Measurements from ENCODE around the gene BICD2. TPM values are rescaled to one million over a fixed set of nuclear protein-coding genes. Genes with fewer than 3 reads are reported as not detected.

The BICD2 gene
- total and polyA plus RNA-seq, 7 donors: 5.4 to 38.5 (median 30.6) TPM

- Histone ChIP-seq H3K27me3 (no peaks in the 10 kb centered on the region), H3K4me1 (peaks cover 0 to 67% (median 47%) of the 10 kb centered on the region in 4 donors), H3K9me3 (no peaks in the 10 kb centered on the region), H3K4me3 (no peak overlapping the region), H3K27ac (no peak overlapping the region), H3K36me3 (no peaks in the 10 kb centered on the region)
- TF ChIP-seq POLR2AphosphoS5 (IDR thresholded peaks at IDR 0.05) (no peak), CTCF (IDR thresholded peaks at IDR 0.05) (no peak), EP300 (IDR thresholded peaks at IDR 0.05) (no peak), POLR2A (IDR thresholded peaks at IDR 0.05) (no peak)
- 47 to 79% methylated on average over 9 of the region's 9 CpGs for WGBS, 2 donors
- DNase-seq: no peak
- intact Hi-C loops (cut with DNase I): no loop called here
These were observed 28.7 kb downstream of the BICD2 start for GRCh38 chr9:92735636-92736562.

- Histone ChIP-seq H3K4me1 (peaks cover 0 to 61% (median 38%) of the 10 kb centered on the region in 4 donors), H3K36me3 (no peaks in the 10 kb centered on the region), H3K4me3 (no peak overlapping the region), H3K27me3 (no peaks in the 10 kb centered on the region), H3K27ac (no peak overlapping the region), H3K9me3 (no peaks in the 10 kb centered on the region)
- no peak for TF ChIP-seq POLR2AphosphoS5 (IDR thresholded peaks at IDR 0.05)
- TF ChIP-seq CTCF (IDR thresholded peaks at IDR 0.05): no peak
- TF ChIP-seq EP300 (IDR thresholded peaks at IDR 0.05): no peak
- TF ChIP-seq POLR2A (IDR thresholded peaks at IDR 0.05): no peak
- intact Hi-C loops (cut with DNase I): no loop called here
- 82 to 89% methylated on average over 9 of the region's 9 CpGs for WGBS, 2 donors
- DNase-seq: no peak
These were observed 29.6 kb downstream of the BICD2 start for GRCh38 chr9:92734931-92735635.

GRCh38 chr9:92730897-92731296, 33.7 kb downstream of the BICD2 start:
- WGBS, 2 donors: 96 to 97% methylated on average over 8 of the region's 8 CpGs
- intact Hi-C loops (cut with DNase I): no loop called here
- DNase-seq: no peak
- H3K4me3 ChIP-seq: no peak overlapping the region
- H3K27ac ChIP-seq: no peak overlapping the region
- no peaks in the 10 kb centered on the region for H3K27me3 ChIP-seq
- peaks cover 5 to 28% (median 12%) of the 10 kb centered on the region in 4 donors for H3K36me3 ChIP-seq
- no peak for TF ChIP-seq EP300 (IDR thresholded peaks at IDR 0.05)
- no peak for TF ChIP-seq CTCF (IDR thresholded peaks at IDR 0.05)
- no peak for TF ChIP-seq POLR2A (IDR thresholded peaks at IDR 0.05)
- no peak for TF ChIP-seq POLR2AphosphoS5 (IDR thresholded peaks at IDR 0.05)
- no peaks in the 10 kb centered on the region for H3K9me3 ChIP-seq
- peaks cover 0 to 24% (median 3%) of the 10 kb centered on the region in 4 donors for H3K4me1 ChIP-seq

GRCh38 chr9:92729735-92730155, 34.9 kb downstream of the BICD2 start:
- intact Hi-C loops (cut with DNase I): no loop called here
- H3K4me1 ChIP-seq: peaks cover 0 to 14% (median 0%) of the 10 kb centered on the region in 4 donors
- H3K36me3 ChIP-seq: peaks cover 5 to 28% (median 12%) of the 10 kb centered on the region in 4 donors
- WGBS, 2 donors: 94% methylated on average over 9 of the region's 9 CpGs
- no peak for TF ChIP-seq POLR2AphosphoS5 (IDR thresholded peaks at IDR 0.05)
- no peak for TF ChIP-seq POLR2A (IDR thresholded peaks at IDR 0.05)
- TF ChIP-seq CTCF (IDR thresholded peaks at IDR 0.05): no peak
- no peak for TF ChIP-seq EP300 (IDR thresholded peaks at IDR 0.05)
- DNase-seq: no peak
- no peak overlapping the region for H3K27ac ChIP-seq
- H3K9me3 ChIP-seq: no peaks in the 10 kb centered on the region
- H3K4me3 ChIP-seq: no peak overlapping the region
- no peaks in the 10 kb centered on the region for H3K27me3 ChIP-seq
